HepG2 (cell line): ENCODE data around the gene C10orf71. TPM values are rescaled to one million over a fixed set of nuclear protein-coding genes. Genes with fewer than 3 reads are reported as not detected.

Experiments
- ATAC-seq: fragments of 200-7000 bp; cut with Tn5 transposase; 3 replicates; pipeline ENCODE4 v1.9.1; 2020; ENCODE audit warnings: mild to moderate bottlenecking, moderate library complexity
- BruUV-seq: library from RNA; stranded (reverse); fragments of 400-500 nt; replicated peaks from 2 replicates; lab custom pipeline; 2021; lab: Mats Ljungman, UMichigan
- CTCF ChIA-PET: fragments of 300-600 bp; formaldehyde crosslinking; extraction: SDS; loops from one replicate; lab custom pipeline; 2021; ENCODE audit warnings: low total read pairs, inconsistent platforms, low intra/inter-chr PET ratio; lab: Yijun Ruan, JAX
- POLR2A ChIA-PET: fragments of 350-600 bp; sonication (Branson Sonifier 250); formaldehyde crosslinking; loops from one replicate; lab custom pipeline; 2020; ENCODE audit warnings: antibody characterized with exemption, inconsistent platforms; lab: Yijun Ruan, JAX
- DNase-seq: peaks from one replicate; pipeline ENCODE4 v3.0.0-alpha.2; 2015; ENCODE audit warnings: low spot score
- FAIRE-seq: peaks from 3 replicates; lab custom pipeline; 2011; peaks lifted over from hg19 to GRCh38; lab: Jason Lieb, UNC
- H2AFZ ChIP-seq: one replicate; pipeline ENCODE4 v1.6.1; 2011; ENCODE audit warnings: low read length, inconsistent platforms
- H3K27ac ChIP-seq: fragments of 300-600 bp; 3 replicates; pipeline ENCODE4 v1.8.0; 2011; ENCODE audit warnings: mixed run types, mild to moderate bottlenecking, mixed read lengths, low read length, inconsistent platforms; ENCODE audit not compliant: insufficient read depth; ENCODE audit errors: extremely low read length
- H3K27me3 ChIP-seq, 2 experiments: fragments of 200-600 bp in 1 of 2; 2 replicates in 1 of 2; 3 replicates in 1 of 2; pipeline versions ENCODE4 v1.6.0 to v1.8.0; 2011; ENCODE audit warnings: low read length in 2 of 2, mild to moderate bottlenecking in 2 of 2, moderate library complexity in 2 of 2, inconsistent platforms in 1 of 2; ENCODE audit not compliant: insufficient read depth in 2 of 2, control insufficient read depth in 1 of 2
- H3K36me3 ChIP-seq, 2 experiments: fragments of 200-600 bp in 1 of 2; replicated peaks in 1 of 2; 2 replicates in 1 of 2; 3 replicates in 1 of 2; pipeline versions ENCODE4 v1.5.1 to v1.8.0; 2011; ENCODE audit warnings: low read length in 2 of 2, inconsistent platforms in 1 of 2; ENCODE audit not compliant: insufficient read depth in 2 of 2, control insufficient read depth in 1 of 2
- H3K4me1 ChIP-seq: 2 replicates; pipeline ENCODE4 v1.5.1; 2012; ENCODE audit warnings: low read length, inconsistent platforms; ENCODE audit not compliant: insufficient read depth
- H3K4me2 ChIP-seq: 2 replicates; pipeline ENCODE4 v1.6.0; 2011; ENCODE audit warnings: low read depth, low read length, inconsistent platforms
- H3K4me3 ChIP-seq, 3 experiments: fragments of 200-600 bp in 1 of 3; sonication (generic), shearing (Covaris generic) in 1 of 3; replicated peaks in 1 of 3; 2 replicates each; pipeline ENCODE4 v1.5.1; 2011 to 2016; ENCODE audit warnings: low read length in 3 of 3, inconsistent platforms in 2 of 3, low read depth in 2 of 3, mild to moderate bottlenecking in 2 of 3, control low read depth in 1 of 3, mixed read lengths in 1 of 3; ENCODE audit not compliant: insufficient read depth in 1 of 3
- H3K79me2 ChIP-seq: one replicate; pipeline ENCODE4 v1.6.1; 2011; ENCODE audit warnings: low read length, inconsistent platforms; ENCODE audit not compliant: insufficient read depth
- H3K9ac ChIP-seq: 2 replicates; pipeline ENCODE4 v1.6.0; 2011; ENCODE audit warnings: mild to moderate bottlenecking, low read depth, low read length, inconsistent platforms; ENCODE audit not compliant: insufficient read depth
- H3K9me3 ChIP-seq: 2 replicates; pipeline ENCODE4 v1.5.1; 2012; ENCODE audit warnings: mild to moderate bottlenecking, low read length
- H4K20me1 ChIP-seq: 2 replicates; pipeline ENCODE4 v1.6.0; 2011; ENCODE audit warnings: inconsistent platforms, mild to moderate bottlenecking, low read length, moderate library complexity; ENCODE audit not compliant: insufficient read depth
- CREM ChIP-seq, 2 experiments: sonication (generic) in 1 of 2; formaldehyde crosslinking in 1 of 2; IDR thresholded peaks; 2 replicates each; pipeline versions ENCODE4 v1.4.0 to v1.6.1; 2016 to 2020; ENCODE audit warnings: antibody characterized with exemption in 1 of 2, mild to moderate bottlenecking in 1 of 2, missing genetic modification reagents in 1 of 2
- HOXA7 ChIP-seq: sonication (generic); formaldehyde crosslinking; IDR thresholded peaks from 2 replicates; pipeline ENCODE4 v1.8.1; 2022; ENCODE audit warnings: mild to moderate bottlenecking, missing genetic modification reagents, moderate library complexity
- KLF16 ChIP-seq, 2 experiments: sonication (generic) in 1 of 2; formaldehyde crosslinking in 1 of 2; IDR thresholded peaks; 2 replicates each; pipeline versions ENCODE4 v1.6.1 to v1.8.0; 2016 to 2023; ENCODE audit warnings: missing genetic modification reagents in 2 of 2, missing compliant biosample characterization in 1 of 2
- RXRB ChIP-seq: IDR thresholded peaks from 2 replicates; pipeline ENCODE4 v1.6.1; 2016; ENCODE audit warnings: borderline replicate concordance, missing genetic modification reagents, missing compliant biosample characterization
- ZNF101 ChIP-seq: sonication (generic); formaldehyde crosslinking; IDR thresholded peaks from 2 replicates; pipeline ENCODE4 v1.4.0; 2020; ENCODE audit warnings: mild to moderate bottlenecking, low read depth, missing genetic modification reagents, borderline replicate concordance
- in situ Hi-C: cut with HindIII; loops from 2 replicates; pipeline ENCODE4 v1.10.0; 2017; ENCODE audit warnings: low pct_unique_long_range_greater_than_20kb; ENCODE audit not compliant: extremely low pct_ligation_motif_present
- intact Hi-C: fragments of 100-400 bp; cut with micrococcal nuclease; formaldehyde crosslinking; loops from one replicate; pipeline ENCODE4 v1.10.0; 2022; ENCODE audit not compliant: unreplicated experiment
- polyA plus RNA-seq, 8 experiments: library from polyadenylated mRNA; depleted of rRNA in 3 of 8; stranded (reverse) in 7 of 8; unstranded in 1 of 8; fragments of >200 nt; fragmentation: Illumina TruSeq in 4 of 8; extraction: Trizol in 4 of 8; gene quantifications; 2 replicates each; pipeline versions ENCODE4 v1.2.1 to v1.2.3, GENCODE V29; 2011 to 2016; ENCODE audit warnings: low read depth in 4 of 8, missing spikeins in 1 of 8, mixed read lengths in 1 of 8; ENCODE audit not compliant: insufficient read depth in 1 of 8
- total RNA-seq, 5 experiments: library from RNA; depleted of rRNA; stranded (reverse); fragments of >200 nt; fragmentation: Illumina TruSeq; extraction: Trizol; gene quantifications; 2 replicates each; pipeline ENCODE4 v1.2.3, GENCODE V29; 2016; ENCODE audit warnings: low read depth in 1 of 5
- TF ChIP-seq, protein P1 (sequence below), 2 experiments: sonication (generic) in 1 of 2; formaldehyde crosslinking in 1 of 2; IDR thresholded peaks; 2 replicates each; pipeline versions ENCODE4 v1.5.1 to v1.6.1; 2011 to 2020; ENCODE audit warnings: borderline replicate concordance in 1 of 2, low read depth in 1 of 2, low read length in 1 of 2, mild to moderate bottlenecking in 1 of 2, missing genetic modification reagents in 1 of 2, moderate library complexity in 1 of 2

Gene C10orf71
- total and polyA plus RNA-seq, 2 of the 13 experiments (the other 11 are each of a cell fraction or from before 2014, with no cell fraction given) = not detected

DNA sequence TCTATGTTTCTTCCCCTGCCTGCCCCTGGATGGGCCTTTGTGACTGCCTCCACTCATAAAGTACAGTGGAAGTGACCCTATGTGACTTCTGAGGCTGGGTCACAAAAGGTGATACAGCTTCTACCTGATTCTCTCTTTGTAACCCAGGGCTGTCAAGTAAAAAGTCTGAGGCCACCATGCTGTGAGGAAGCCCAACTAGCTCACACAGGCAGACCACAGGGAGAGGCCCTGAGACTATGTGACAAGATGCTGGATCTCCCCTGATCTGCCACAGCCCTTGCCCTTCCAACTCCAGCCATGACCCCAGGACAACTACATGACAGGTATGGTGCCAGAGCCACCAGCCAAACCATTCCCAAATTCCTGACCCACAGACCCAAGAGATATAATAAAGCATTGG lies 51.2 kb downstream of the C10orf71 start:
- Histone ChIP-seq H3K4me3 (no peak overlapping the region), H3K9me3 (no peaks in the 10 kb centered on the region), H2AFZ (no peak overlapping the region), H3K9ac (no peak overlapping the region), H3K27ac (no peak overlapping the region), H3K36me3 (no peaks in the 10 kb centered on the region), H3K4me2 (no peak overlapping the region), H3K79me2 (no peaks in the 10 kb centered on the region), H3K27me3 (no peaks in the 10 kb centered on the region), H3K4me1 (no peaks in the 10 kb centered on the region), H4K20me1 (no peaks in the 10 kb centered on the region)
- in situ Hi-C loops (no loop called here), intact Hi-C loops (no loop called here)
- no peak for DNase-seq
- ChIA-PET POLR2A (no interaction called here), CTCF (no interaction called here)
- ATAC-seq = no peak
- BruUV-seq = no TSS peak
- no peak for FAIRE-seq
- TF ChIP-seq, protein P1, sequence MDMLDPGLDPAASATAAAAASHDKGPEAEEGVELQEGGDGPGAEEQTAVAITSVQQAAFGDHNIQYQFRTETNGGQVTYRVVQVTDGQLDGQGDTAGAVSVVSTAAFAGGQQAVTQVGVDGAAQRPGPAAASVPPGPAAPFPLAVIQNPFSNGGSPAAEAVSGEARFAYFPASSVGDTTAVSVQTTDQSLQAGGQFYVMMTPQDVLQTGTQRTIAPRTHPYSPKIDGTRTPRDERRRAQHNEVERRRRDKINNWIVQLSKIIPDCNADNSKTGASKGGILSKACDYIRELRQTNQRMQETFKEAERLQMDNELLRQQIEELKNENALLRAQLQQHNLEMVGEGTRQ (IDR thresholded peaks at IDR 0.05; ENCODE audit: low read depth, low read length) = no peak
- TF ChIP-seq, protein P1 (CRISPR knock-in tag; IDR thresholded peaks at IDR 0.05; ENCODE audit: borderline replicate concordance) = no peak
- no peak for TF ChIP-seq KLF16 (CRISPR knock-in tag; IDR thresholded peaks at IDR 0.05)
- TF ChIP-seq RXRB = no peak
- TF ChIP-seq ZNF101 (CRISPR knock-in tag) = no peak
- no peak for TF ChIP-seq CREM (IDR thresholded peaks at IDR 0.05)
- no peak for TF ChIP-seq CREM (CRISPR knock-in tag; IDR thresholded peaks at IDR 0.05)
- no peak for TF ChIP-seq HOXA7 (CRISPR knock-in tag)
